HUES6 (cell line): ENCODE measurements around the gene DCAF10.
"Not testable (repeated sequence)": the region's sequence is repeated elsewhere in the genome, so short reads cannot be mapped to it uniquely, and the experiment has no call there.

ENCODE experiments used
- H3K27ac ChIP-seq: 2 replicates; pipeline ENCODE4 v1.7.0; 2013; ENCODE audit warnings: low read depth, mild to moderate bottlenecking, low read length, inconsistent platforms
- H3K27me3 ChIP-seq: 2 replicates; pipeline ENCODE4 v1.6.1; 2013; ENCODE audit warnings: low read length; ENCODE audit not compliant: control insufficient read depth, insufficient read depth
- H3K36me3 ChIP-seq: 2 replicates; pipeline ENCODE4 v1.6.1; 2013; ENCODE audit warnings: low read length; ENCODE audit not compliant: control insufficient read depth, insufficient read depth
- H3K4me1 ChIP-seq: 2 replicates; pipeline ENCODE4 v1.6.1; 2013; ENCODE audit warnings: low read length; ENCODE audit not compliant: control insufficient read depth, insufficient read depth
- H3K4me3 ChIP-seq: 2 replicates; pipeline ENCODE4 v1.5.1; 2013; ENCODE audit warnings: low read depth, low read length
- H3K9ac ChIP-seq: one replicate; pipeline ENCODE4 v1.6.1; 2013; ENCODE audit warnings: mild to moderate bottlenecking, low read length
- H3K9me3 ChIP-seq: 2 replicates; pipeline ENCODE4 v1.6.1; 2013; ENCODE audit warnings: low read depth, low read length; ENCODE audit not compliant: control insufficient read depth, insufficient read depth

The DCAF10 gene

DNA sequence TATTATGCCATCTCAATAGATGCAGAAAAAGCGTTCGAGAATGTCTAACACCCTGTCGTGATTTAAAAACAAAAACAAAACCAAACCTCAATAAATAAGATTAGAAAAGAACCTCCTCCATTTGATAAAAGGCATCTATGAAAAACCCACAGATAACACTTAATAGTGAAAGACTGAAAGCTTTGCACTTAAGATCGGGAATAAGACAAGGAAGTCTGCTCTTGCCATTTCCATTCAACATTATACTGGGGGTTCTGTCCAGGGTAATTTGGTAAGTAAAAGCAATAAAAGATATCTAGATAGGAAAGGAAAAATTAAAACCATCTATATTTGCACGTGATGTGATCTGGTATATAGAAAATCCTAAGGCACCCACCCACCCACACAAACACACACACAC is 8.5 kb upstream of the DCAF10 start:
- Histone ChIP-seq H3K4me1 (no peaks in the 10 kb centered on the region), H3K9me3 (no peaks in the 10 kb centered on the region), H3K36me3 (no peaks in the 10 kb centered on the region), H3K27me3 (peaks cover 4% of the 10 kb centered on the region; the same call in 1 of the 2 replicates), H3K9ac (no peak overlapping the region), H3K27ac (no peak overlapping the region), H3K4me3 (no peak overlapping the region)

DNA sequence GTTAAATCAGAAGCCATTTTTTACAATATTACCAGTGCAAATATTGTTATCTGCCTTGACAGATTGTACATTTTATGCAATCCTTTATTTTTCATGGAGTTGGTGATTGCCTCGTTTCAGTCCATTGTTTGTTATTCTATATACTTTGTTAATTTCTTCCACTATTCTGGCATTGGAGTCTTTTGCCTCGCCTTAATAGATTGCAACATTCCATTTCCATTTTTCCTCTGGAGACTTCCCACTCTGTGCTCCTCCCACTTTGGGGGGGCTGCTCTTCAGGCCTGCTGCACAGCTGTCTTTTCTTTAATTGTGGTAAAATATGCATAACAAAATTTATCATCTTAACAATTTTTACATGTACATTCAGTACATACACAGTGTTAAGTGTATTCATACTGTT is 4.4 kb upstream of the DCAF10 start:
- H3K36me3 ChIP-seq: no peaks in the 10 kb centered on the region
- H3K9me3 ChIP-seq: no peaks in the 10 kb centered on the region
- no peak overlapping the region for H3K4me3 ChIP-seq
- no peak overlapping the region for H3K27ac ChIP-seq
- H3K4me1 ChIP-seq: 0 out of 2 replicates have a peak, but pooled peaks cover 5% of the 10 kb centered on the region
- no peak overlapping the region for H3K9ac ChIP-seq
- peaks cover 4% of the 10 kb centered on the region; the same call in 1 of the 2 replicates for H3K27me3 ChIP-seq

DNA sequence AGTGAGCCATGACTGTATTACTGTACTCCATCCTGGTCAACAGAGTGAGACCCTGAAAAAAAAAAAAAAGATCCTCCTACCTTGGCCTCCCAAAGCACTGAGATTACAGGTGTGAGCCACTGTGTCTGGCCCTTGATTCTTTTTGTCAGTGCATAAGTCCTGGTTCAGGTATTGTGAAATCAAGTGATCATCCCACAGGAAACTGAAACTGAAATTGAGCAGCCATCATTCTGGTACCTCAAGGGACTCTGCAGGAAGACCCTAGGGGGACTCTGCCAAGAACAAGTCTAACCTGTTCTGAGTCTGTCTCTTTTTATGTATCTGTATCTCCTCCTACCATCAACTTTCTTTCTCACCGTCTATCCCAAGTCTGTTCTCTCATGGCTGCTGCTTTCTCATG is 1.9 kb upstream of the DCAF10 start:
- Histone ChIP-seq H3K36me3 (no peaks in the 10 kb centered on the region), H3K27ac (no peak overlapping the region), H3K4me3 (no peak overlapping the region), H3K9ac (no peak overlapping the region), H3K27me3 (peaks cover 4% of the 10 kb centered on the region; the same call in 1 of the 2 replicates), H3K4me1 (peaks cover 16% of the 10 kb centered on the region), H3K9me3 (no peaks in the 10 kb centered on the region)

DNA sequence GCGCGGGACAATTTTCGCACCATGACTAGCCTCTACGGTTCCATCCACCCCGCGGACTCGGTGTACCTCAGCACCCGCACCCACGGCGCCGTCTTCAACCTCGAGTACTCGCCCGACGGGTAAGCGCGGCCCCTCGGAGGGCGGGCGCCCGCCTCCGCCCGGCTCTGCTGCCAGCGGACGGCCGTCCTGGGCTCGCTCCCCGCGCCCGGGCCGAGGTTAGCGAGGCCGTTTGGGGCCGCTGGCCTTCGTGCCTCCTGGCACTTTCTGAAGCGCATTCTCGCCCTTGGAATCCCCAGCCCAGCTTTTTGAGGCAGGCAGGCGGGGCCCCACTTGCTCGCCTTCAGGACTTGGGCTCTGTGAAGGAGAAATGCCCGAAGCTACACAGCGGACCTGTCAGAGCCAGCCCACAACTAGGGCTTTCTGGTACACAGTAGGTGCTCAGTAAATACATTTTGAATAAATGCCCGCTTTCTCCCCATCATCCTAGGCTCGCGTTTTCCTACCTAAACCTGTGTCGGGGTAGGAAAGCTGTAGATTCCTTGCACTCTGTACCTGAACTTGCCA is 772 bp downstream of the DCAF10 start:
- peak overlapping the region; percentile 70; the same call in 1 of the 2 replicates for H3K27ac ChIP-seq

DNA sequence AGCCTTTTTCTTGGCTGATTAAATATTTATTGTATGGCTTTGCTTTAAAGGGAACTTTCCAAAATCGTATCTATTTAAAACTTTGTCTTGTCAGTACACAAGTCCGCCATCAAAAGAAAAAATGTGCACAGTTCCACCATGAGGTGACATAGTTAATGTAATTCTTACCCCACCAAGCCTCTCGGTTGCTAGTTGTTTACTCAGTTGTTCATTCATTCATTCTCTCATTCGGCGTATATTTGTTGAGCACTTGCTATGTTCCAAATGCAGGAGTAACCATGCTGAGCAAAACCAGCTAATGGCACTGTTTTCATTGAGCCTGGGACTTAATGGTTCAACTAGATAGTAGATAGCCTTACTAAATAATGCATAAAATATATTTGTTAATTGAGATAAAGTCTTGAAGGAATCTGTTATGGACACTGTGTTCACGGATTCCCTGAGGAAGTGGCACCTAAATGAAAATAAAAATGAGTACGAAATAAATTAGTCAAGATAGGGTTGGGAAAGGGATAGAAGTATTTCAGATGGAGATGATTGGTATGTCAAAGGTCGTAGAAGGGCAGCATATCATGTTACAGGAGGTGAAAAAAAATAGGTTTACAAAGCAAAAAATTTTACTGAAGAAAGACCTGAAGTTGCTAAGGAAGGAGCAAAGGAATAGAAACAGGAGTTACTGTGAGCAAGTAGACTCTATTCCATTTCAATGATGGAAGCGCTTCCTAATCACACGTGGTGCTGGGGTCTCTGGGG is 1.5 kb downstream of the DCAF10 start:
- Histone ChIP-seq H3K4me1 (peaks cover 16% of the 10 kb centered on the region), H3K27ac (no peak overlapping the region), H3K4me3 (peak overlapping the region; percentile 80), H3K9me3 (no peaks in the 10 kb centered on the region), H3K27me3 (no peaks in the 10 kb centered on the region), H3K36me3 (no peaks in the 10 kb centered on the region), H3K9ac (peak overlapping the region; percentile 88)

More for the DNA sequence above, 772 bp downstream of the DCAF10 start:
- Histone ChIP-seq H3K27me3 (no peaks in the 10 kb centered on the region), H3K4me1 (peaks cover 16% of the 10 kb centered on the region), H3K4me3 (peak overlapping the region; percentile 80), H3K36me3 (no peaks in the 10 kb centered on the region), H3K9me3 (no peaks in the 10 kb centered on the region), H3K9ac (peak overlapping the region; percentile 88)

DNA sequence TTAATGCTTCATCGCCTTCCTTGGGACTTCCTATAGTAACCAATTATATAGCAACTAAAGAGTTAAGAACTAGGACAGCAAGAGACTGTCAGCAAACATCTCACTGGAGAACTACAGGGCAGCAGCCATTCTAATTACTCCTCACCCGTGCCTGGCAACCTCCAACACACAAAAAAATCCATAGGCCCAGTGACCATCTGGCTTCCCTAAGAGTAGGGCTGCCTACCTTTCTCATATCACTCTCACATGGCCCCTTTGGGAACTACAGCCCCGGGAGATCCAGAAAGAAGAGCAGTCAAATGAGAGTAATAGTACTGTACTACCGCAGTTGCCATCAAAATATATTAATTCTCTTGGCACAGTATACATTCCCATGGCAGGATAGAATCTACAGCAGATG is 5.7 kb downstream of the DCAF10 start:
- Histone ChIP-seq H3K9me3 (no peaks in the 10 kb centered on the region), H3K27me3 (no peaks in the 10 kb centered on the region), H3K4me1 (peaks cover 12% of the 10 kb centered on the region), H3K36me3 (no peaks in the 10 kb centered on the region), H3K9ac (no peak overlapping the region), H3K4me3 (no peak overlapping the region), H3K27ac (no peak overlapping the region)

DNA sequence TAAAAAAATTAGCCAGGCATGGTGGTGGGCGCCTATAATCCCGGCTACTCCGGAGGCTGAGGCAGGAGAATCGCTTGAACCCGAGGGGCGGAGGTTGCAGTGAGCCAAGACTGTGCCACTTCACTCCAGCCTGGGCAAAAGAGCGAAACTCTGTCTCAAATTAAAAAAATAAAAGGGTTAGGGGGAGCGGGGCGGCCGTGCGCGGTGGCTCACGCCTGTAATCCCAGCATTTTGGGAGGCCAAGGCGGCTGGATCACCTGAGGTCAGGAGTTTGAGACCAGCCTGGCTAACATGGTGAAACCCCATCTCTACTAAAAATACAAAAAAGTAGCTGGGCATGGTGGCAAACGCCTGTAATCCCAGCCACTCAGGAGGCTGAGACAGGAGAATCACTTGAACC is 9.1 kb downstream of the DCAF10 start:
- not testable (repeated sequence) for H3K36me3 ChIP-seq, H3K9me3 ChIP-seq, H3K4me1 ChIP-seq, H3K9ac ChIP-seq, H3K4me3 ChIP-seq, H3K27me3 ChIP-seq, H3K27ac ChIP-seq

DNA sequence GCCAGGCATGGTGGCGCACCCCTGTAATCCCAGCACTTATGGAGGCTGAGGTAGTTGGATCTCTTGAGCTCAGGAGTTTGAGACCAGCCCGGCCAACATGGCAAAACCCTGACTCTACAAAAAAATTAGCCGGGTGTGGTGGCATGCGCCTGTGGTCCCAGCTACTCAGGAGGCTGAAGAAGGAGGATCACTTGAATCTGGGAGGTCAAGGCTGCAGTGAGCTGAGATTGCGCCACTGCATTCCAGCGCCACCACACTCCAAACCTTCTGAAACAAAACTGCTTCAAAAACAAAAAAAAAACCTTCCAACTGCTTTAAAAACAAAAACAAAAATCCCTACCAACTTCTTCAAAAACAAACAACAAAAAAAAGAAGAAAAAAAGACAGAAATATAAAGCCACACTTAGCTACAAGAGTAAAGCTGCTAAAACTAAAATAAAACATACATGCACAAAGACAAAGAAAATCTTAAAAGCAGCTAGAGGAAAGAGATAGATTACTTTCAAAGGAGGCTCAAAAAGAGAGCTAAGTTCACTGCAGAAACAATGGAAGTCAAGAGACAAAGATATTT is 11.4 kb downstream of the DCAF10 start:
- H3K36me3 ChIP-seq: no peaks in the 10 kb centered on the region
- H3K4me1 ChIP-seq: no peaks in the 10 kb centered on the region
- no peak overlapping the region for H3K9ac ChIP-seq
- H3K4me3 ChIP-seq: no peak overlapping the region
- H3K27me3 ChIP-seq: no peaks in the 10 kb centered on the region
- no peaks in the 10 kb centered on the region for H3K9me3 ChIP-seq
- no peak overlapping the region for H3K27ac ChIP-seq

DNA sequence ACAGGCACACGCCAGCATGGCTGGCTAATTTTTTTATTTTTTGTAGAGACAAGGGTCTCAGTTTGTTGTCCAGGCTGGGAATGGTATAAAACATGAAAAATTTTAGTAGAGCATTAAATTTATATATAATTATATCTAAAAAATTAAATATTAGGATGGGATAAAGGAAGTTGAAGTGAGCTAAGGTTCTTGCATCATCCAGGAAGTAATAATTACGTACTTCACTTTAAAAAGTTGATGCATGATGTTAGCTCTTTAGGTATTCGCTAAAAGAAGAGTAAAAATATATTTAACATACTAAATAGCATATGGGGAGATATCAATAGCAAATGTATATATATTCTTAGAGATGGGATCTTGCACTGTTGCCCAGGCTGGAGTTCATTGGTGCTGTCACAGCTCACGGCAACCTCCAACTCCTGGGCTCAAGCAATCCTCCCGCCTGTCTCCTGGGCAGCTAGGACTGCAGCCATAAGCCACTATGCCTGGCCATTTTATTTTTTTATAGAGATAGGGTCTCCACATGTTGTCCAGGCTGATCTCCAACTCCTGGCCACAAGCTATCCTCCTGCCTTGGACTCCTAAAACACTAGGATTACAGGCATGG is 12.3 kb downstream of the DCAF10 start:
- Histone ChIP-seq H3K9me3 (no peaks in the 10 kb centered on the region), H3K9ac (no peak overlapping the region), H3K4me1 (no peaks in the 10 kb centered on the region), H3K27me3 (no peaks in the 10 kb centered on the region), H3K36me3 (no peaks in the 10 kb centered on the region), H3K27ac (no peak overlapping the region), H3K4me3 (no peak overlapping the region)

DNA sequence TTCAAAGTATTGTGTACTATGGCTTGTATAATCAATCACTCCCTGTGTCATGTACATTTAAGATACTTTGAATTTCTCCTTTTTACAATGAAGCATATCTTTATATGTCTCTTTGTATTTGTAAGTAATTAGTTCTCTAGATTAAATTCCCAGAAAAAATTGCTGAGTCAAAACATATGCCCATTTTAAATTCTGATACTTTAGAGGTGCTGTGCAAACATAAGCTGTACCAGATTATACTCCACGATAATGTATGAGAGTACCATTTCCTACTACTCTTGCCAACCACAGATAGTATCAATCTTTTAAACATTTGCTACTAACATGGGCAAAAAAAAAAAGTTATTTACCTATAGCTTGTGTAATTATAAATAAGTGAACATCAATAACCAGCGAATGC is 18.3 kb downstream of the DCAF10 start:
- Histone ChIP-seq H3K36me3 (peaks cover 10% of the 10 kb centered on the region), H3K9me3 (no peaks in the 10 kb centered on the region), H3K4me1 (no peaks in the 10 kb centered on the region), H3K4me3 (no peak overlapping the region), H3K27ac (no peak overlapping the region), H3K9ac (no peak overlapping the region), H3K27me3 (no peaks in the 10 kb centered on the region)

DNA sequence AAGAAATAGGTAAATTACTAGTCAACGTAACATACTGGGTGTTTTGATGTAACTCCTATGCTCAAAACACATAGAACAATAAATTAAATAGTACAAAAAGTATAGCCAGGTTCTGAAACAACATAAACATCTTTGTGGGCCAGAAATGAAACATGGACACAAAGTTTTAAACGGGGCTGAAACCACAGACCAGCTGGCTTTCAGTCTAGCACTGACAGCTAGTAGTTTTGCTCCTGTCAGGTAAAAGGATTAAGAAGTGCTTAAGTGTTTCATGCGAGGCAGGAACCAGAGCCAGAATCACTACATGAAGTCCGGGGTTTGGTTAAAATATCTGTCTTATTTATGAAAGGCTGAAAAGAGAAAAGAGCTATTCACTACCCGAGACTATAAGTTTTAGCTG is 19.5 kb downstream of the DCAF10 start:
- H3K4me1 ChIP-seq: no peaks in the 10 kb centered on the region
- no peak overlapping the region for H3K4me3 ChIP-seq
- no peak overlapping the region for H3K27ac ChIP-seq
- H3K36me3 ChIP-seq: peaks cover 18% of the 10 kb centered on the region
- no peak overlapping the region for H3K9ac ChIP-seq
- no peaks in the 10 kb centered on the region for H3K27me3 ChIP-seq
- no peaks in the 10 kb centered on the region for H3K9me3 ChIP-seq
